Left forelimb (tissue), 1 donor: ENCODE data around the gene NKD1.

ENCODE experiments used
- DNase-seq: peaks from one replicate; pipeline ENCODE4 v3.0.0-alpha.2; 2018; ENCODE audit warnings: low spot score

Gene NKD1

DNA sequence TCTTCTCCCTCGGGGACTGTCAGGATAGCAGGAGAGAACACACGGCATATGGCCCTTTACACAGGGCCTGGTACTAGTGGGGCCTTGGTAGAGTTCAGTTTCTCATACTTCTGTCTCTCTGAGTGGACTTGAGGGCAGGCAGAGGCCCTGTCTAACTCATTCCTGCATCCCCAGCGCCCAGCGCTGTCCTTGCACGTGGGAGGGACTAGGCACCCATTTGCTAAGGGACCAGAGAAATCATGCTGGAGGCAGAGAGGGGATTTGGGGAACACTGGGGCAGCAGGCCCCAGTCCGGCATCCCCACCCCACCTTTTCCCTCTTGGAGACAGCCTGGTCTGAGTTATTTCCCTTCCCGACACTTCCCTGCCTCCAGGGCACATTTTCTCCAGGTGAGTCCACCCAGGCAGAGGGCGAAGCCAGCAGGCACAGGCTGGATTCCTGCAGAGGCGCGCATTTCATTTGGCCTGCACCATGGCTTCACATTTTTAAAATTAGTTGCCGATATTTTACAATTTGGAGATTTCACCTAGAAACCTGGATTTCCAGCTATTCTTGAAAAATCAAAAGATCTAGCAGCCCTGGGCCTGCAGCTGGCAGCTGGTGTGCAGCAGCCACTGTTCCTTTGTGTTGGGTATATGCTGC is 9.7 kb upstream of the NKD1 start:
- peak; percentile 22 for DNase-seq

DNA sequence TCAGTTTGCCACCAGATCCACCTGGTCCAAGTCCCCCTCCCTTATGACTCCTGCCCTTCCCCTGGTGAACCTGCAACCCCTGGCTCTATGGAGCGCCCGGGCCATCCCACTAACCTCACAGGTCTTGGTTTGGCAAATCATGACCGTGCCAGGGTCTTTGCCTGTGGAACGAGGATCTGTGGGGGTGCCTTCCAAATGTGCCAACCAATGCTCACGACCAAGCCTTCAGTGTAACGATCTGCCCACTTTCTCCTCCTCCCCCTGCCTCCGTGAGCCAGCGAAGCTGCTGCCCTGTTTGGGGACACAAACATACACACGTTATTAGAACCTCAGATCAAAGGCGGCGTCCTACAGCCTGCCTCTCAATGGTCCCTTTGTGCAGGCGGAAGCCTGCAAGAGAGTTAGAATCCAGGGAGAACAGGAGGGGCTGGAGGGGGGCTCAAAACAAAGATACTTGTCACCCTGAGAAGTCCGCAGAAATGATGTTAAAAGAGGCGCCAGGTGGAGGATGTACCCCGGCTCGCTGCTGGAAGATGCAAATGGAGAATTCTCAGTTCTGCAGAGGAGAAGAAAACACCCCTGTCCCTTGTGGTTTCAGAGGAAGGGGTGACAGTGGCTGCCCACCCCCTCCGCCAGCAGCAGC is 9.0 kb upstream of the NKD1 start:
- DNase-seq = peak; percentile 55

DNA sequence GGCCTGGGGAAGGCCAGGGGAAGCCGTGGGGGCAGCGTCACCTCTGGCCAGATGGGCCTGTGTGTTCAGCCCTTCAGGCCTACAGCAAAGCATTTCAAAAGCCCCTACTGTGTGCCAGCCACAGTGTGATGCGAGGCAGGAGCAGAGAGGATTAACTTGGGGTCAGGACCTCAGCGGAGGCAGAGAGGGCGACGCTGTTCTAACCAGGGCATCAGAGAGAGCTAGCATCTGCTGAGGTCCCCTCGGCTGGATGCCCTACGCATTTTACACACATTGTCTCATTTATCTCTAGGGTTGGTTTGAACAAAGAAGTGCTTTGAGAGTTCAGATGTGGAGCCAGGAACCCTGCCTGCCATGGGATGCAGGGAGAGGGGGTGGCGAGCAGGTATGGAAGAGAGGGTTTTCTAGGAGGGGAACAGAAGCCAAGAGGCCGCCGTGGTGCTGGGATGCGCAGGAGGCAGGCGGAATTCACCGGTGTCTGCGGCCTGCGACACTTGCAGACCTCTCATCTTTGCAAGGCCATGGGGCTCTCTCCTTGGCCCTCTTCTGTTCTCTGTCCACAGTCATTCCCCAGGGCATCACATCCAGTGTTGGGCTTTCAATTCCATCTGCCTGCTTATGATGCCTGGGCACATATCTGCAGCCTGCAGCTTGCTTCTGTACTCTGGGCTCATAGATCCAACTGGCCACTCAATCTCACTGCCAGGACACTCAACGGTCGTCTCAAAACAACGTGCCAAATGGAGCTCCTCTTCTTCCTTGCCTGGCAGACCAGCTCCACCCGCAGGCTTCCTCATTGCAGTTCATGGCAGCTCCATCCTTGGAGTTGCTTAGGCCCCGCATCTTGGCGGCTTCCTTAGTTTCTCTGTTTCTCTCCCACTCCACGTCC is 8.1 kb upstream of the NKD1 start:
- DNase-seq = peak; percentile 42

DNA sequence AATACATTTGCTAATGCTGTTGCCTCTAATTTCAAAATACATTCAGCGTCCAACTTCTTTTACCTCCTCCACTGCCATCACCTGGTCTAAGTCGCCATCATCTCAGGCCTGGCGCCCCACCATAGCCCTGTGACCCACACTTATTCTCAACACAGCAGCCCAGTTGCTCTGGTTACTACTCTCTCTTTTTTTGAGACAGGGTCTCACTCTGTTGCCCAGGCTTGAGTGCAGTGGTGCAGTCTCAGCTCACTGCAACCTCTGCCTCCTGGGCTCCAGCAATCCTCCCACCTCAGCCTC is 7.5 kb upstream of the NKD1 start:
- peak; percentile 18 for DNase-seq

DNA sequence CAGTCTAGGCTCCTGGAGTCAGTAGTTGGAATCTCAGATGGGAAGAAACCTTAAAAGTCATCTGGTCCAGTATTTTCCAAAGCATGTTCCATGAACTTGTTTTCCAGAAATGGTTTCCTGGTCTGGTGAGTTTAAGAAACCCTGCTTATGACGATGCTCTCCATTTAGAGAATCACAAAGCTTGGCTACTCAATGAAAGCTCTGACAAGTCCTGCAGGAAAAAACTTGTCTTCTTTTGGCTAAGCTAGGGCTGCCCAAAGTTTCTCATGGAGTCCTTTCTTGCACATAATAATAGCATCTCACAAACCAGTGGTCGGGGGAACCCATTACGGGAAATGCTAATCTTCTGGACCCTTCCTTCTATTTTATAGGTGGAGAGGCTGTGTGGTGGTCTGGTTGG is 5.5 kb upstream of the NKD1 start:
- DNase-seq = no peak

DNA sequence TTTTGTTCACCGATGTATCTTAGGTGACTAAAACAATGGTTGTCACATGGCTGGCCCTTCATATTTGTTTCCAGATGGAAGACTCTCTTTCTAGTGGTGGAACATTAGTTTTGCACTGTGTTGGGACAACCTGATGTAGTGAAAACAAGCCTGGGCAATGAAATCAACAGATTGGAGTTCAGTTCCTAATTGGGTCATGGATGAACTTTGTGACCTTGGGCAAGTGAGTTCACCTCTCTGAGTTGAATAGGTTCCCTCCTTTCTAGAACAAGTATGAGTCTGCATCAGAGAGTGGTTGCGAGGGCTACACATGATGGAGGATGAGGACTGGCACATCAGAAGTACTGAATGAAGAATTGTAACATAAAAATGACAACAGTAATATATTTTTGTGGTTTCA is 2.1 kb upstream of the NKD1 start:
- DNase-seq = no peak

DNA sequence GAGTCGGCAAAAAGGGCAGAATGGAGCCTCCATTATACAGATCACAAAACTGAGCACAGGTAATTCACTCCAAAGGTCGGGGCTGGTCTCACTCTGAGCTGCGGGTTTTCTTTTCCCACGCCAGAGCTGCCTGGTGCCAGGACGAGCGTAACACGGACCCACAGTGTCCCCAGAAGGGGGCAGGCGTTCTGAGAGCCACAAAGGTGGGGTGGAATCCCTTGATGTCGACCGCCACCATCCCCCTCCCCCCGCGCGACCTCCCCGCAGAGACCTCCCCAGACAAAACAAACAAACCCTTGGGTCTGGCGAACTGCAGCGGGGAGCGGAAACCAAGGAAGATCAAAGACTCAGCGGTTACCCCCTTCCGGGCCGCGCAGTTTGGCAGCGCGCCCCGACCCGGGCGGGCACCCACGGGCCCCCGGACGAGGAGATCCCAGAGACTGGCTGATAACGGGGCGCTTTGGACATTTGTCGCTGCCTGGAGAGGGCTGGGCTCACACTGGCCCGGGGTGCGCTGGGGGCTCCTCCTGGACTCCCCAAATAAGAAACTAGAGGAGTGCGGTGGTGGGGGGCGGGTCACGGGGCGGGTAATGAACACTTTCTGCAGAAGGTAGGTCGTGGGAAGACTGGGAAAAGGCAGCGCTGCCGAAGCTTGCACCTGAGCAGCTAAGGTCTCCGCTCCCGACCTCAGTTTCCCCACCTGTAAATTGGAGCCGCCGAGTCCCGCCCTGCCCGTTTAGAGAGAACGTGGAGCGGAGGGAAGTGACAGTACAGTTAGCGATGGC is 664 bp upstream of the NKD1 start:
- DNase-seq = no peak

DNA sequence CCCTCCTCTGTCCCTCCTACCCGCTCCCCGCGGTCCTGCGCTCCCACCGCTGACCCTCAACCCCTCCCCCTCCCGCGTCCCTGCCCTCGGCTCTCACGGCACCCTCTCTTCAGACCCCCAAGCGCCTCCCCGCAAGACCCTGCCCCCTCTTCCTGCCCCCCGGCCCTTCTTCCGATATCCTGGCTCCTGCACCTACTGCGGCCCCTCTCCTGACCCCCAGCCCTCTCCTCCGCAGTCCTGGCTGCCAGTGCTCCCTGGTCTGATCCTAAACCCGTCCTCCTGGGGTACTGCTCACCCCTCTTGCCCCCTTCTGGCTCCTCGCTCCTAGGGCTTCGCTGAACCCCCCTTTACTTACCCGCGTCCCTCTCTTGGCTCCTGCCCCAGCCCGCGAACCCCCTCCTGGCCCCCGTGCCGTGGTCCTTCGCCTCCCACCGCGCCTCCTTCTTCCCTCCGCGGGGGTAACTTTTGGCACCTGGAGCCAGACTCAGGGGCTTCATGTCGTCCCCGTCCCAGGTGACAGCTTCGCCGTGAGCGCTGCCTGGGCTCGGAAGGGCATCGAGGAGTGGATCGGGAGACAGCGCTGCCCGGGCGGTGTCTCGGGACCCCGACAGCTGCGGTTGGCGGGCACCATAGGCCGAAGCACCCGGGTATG is 839 bp downstream of the NKD1 start:
- no peak for DNase-seq

DNA sequence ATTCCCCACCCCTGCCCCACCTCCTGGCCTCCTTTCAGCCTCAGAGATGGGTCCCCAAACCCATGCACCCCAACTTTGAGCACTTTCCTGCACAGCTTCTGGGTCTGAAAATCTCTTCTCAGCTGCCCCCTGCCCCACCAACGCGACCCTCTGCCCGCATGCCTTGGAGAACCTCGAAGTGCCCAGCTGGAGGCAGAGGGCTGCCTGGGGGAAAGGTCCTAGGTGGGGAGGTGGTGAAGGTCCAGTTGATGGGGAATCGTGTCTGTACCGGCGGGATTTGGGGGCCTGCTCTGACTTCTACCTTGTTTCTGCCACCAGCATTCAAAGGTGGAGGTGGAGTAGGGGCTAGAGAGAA is 1.3 kb downstream of the NKD1 start:
- no peak for DNase-seq

DNA sequence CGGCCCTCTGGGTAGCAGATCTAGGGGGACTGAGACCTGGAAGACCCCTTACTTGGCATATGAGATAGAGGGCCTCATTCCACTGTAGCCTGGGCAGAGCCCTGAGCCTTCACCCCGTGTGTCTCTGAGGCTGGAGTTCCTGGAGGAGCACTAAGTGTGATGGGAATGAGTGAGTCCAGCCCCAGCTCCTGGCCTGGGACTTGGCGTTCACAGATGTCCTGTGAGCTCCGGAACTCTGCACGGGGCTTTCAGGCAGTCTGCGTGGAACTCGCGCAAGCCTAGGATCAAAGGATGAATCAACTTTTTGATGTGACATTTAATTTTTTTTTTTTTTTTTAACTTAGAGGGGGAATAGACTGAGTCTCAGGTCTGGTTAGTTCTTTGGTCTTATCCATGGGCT is 1.8 kb downstream of the NKD1 start:
- DNase-seq = no peak

DNA sequence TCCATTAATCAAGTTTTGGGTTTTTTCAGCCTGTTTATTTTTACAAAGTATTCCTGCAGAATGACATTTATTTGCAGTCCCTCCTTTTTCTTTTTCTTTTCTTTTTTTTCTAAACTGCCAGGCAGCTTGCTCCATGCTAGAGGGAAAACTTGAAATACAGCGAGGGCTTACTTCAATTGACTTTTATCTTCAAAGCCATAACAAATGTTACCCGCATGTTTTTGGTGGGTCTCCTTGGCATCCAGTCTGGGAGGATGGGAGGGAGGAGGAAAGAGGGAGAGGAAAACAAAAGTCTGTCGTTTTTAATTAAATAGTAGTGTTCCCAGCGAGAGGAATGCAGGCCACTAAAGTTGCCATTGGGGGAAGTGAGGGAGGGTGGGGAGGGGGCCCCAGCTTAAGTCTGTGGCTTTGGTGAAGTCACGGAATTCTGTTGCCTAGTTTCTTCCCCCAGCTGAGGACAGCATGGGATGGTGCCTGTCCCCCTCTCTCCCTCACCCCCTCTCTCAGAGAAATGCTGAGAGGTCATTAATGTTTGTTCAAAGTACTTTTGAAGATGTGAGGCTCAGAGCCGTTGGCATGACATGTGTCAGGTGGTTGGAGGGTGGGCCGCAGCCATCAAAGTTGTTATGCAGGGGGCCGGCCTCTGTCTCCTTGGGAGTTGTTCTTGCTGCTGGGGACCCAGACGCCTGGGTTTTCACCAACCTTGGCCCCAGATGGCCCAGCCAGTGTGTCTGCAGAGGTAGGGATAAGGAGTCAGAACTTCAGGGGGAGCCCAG is 2.9 kb downstream of the NKD1 start:
- no peak for DNase-seq

DNA sequence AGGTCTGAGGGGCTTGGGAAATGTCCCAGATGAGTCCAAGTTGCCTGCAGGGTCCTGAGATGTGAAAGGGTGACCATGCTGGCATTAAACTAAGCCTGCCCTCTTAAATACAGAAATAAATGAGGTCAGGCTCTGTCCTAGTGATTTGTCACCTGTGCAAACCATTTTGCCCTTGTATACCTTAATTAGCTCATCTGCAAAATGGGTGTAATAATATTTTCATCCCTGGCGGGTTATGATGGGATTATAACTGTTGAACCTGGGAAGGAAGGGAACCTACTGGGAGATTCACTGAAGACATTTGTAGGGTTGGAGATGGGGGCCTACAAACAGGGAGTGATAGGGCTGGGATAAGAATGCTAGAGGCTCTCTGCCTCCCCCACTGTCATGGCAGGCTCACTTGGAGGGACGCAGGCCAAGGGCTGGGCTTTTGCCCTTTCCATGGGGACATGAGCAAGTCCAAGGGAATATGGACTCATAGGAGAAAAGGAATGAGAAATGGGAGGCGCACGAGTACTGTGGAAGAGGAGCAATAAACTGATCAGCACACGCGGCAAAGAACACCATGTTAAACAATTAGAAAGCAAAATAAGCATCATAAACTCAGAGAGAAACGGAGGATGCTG is 4.4 kb downstream of the NKD1 start:
- DNase-seq = no peak

DNA sequence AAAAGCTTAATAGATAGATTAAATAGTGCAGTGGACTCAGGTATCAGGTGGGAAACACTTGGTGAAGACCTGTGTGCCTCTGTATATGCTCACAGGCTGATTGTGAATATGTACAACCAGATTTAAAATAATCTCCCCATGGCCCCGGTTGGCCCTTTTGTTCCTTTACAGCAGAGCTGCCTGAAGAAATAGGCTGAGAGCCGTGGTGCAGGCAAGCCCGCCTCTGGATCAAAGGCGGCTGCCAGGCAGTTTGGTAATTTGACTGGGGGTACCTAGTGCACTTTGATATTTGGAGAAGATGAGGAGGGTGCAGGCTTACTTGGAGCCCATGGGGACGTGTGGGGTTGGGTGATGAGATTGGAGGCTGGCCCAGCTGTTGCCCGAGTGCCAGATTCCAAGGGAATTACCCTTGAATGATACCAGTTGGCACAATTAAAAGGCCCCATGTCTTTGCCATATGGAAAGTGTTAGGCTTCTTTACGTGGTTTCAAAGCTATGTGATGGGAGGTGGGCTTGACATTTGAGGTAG is 5.0 kb downstream of the NKD1 start:
- DNase-seq = no peak

DNA sequence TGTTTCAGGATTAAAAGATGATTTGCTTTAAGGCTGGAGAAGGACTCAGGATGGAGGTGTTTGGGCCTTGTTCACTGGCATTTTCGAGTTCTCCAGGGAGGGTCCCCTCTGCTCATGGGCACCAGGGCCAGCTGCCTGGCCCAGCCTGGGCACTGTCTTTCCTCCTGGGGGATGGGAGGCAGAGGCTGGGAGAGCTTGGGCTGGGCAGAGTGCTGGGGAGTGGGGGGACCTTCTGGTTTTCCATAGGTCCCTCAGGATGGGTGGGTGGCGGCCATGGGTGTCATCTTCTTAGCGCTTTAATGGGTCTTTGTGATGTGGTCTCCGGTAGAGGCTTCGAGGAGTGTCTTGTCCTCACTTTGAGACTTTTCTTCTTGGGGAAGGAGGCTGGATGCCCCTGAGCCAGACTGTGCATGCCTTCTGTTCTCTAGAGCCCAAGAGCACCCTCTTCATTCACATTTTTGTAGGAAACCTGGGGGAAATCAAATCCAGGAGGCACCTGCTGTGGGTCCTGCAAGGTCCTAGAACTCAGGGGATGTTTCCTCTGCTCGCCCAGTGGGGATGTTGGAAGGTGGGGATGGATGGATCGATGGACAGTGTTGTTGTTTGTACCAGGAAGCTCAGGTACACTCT is 5.7 kb downstream of the NKD1 start:
- no peak for DNase-seq

DNA sequence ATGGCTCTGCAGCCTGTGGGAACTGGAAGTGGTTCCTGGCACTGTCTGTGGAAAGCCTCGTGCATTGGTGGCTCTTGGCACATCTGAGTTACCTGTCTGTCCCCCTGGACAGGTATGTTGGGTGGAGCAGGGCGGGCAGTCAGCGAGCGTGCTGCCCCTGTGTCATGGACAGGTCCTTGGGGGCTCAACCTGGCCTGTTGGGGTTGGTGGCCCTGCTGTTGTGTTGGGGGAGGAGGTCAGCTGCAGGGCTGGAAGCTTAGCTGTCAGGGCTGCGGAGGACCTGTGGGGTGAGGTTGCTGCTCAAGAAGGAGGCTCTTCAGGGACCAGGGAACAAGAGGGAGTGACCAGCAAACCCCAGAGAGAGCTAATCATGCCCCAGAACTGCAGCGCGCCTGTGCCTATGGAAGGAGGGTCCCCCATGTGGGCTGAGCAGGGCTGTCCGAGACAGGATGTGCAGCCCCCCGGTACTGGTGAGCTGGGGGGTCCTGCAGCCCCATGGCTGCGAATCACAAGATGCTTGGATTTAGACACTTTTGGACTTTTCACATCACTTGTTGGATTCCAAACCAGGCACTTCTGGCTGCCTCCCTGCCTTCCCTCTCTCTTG is 7.2 kb downstream of the NKD1 start:
- DNase-seq = no peak

DNA sequence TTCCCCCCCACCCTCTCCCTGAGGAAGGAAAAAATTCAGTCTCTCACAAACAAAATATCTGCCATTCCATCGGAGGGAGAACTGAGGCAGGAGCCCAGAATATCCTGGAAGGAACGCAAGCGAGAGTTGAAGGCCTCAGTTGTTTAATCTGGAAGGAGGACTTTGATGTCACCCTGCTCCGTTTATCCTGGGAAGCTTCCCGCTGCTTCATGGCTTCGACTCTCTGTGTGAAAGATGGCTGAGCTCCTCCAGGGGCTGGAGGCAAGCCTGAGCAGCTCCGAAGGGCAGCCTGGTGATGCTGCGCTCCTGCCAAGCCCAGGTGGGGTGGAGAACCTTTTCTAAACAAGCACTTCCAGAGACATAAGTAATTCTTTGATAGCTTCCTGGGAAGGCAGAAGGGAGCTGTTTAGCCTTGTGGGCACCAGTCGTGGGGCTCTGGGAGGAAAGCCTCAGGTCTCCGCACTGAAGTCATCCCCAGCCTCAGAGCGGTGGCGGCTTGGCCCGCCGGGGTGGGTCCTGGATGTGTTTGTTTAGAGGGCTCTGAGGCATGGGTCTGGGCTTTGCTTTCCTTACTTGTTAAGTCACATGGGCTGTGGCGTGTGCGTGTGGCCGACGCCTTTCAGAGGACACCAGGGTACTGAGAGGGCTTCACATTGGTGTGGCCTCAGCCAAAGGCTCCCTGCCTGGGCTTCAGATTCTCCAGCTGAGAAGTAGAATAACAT is 7.9 kb downstream of the NKD1 start:
- DNase-seq = no peak

DNA sequence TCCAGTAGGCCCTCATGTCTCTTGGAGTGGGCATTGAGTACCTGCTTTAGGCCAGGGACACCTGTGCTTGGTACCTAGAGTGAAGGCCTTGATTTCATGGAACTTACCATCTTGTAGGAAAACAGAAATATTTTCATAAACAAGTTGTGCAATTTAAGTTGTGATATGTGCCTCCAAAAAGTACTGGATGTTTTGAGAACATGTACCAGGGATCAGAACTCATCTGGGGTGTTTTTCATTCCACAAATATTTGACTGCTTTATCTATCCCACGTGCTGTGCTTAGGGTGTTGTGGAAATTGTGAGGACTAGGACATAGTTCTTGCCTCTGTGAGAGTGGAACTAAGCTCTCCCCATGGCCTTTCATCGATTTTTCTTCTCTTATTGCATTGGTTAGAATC is 8.8 kb downstream of the NKD1 start:
- no peak for DNase-seq

DNA sequence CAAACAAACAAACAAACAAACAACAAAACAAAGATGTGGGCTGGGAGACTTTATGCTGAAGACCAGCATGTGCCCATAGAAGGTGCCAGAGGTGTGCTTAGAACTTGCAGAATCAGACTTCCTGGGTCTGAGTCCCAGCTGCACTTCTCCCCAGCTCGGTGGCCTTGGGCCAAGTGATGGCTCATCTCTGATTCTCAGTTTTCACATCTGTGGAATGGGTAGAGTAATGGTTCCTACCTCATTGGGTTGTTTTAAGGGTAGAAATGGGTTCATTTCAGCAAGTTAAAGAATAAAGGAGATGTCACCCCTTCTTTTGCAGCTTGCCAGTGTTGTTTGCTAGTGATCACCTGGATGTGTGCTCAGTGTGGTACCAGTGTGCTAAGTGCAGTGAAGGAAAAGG is 10.7 kb downstream of the NKD1 start:
- no peak for DNase-seq

DNA sequence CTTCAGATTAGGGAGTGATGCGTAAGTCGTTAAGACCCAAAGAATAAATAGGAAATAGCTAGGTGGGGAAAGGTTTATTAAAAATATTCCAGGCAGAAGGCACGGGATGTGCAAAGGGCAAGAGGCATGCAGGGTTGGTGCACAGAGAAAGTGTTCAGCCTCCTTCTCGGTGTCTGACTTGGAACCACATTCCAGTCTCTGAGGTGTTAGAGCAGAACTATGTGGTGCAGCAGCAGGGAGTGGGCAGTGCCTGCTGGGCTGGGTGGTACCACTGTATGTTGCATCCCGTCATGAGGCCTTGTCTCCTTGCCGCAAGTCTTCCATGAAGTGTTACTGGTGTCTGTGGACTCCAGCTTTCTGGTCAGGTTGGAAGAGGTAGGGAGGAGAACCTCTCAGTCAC is 11.1 kb downstream of the NKD1 start:
- no peak for DNase-seq
